Skin of body (tissue), 2 donors: Measurements from ENCODE around the gene GLYATL3. TPM values are rescaled to one million over a fixed set of nuclear protein-coding genes. Genes with fewer than 3 reads are reported as not detected.

ENCODE experiments used
- DNase-seq: peaks from one replicate; lab custom pipeline; 2025; lab: John Stamatoyannopoulos, UW
- total RNA-seq: library from RNA; depleted of rRNA; stranded (reverse); fragments of >200 nt; gene quantifications from one replicate; pipeline ENCODE4 v1.2.3, GENCODE V29; 2014

Gene GLYATL3
- total RNA-seq, 1 donor from 2014 or later, result 0.39 TPM

DNA sequence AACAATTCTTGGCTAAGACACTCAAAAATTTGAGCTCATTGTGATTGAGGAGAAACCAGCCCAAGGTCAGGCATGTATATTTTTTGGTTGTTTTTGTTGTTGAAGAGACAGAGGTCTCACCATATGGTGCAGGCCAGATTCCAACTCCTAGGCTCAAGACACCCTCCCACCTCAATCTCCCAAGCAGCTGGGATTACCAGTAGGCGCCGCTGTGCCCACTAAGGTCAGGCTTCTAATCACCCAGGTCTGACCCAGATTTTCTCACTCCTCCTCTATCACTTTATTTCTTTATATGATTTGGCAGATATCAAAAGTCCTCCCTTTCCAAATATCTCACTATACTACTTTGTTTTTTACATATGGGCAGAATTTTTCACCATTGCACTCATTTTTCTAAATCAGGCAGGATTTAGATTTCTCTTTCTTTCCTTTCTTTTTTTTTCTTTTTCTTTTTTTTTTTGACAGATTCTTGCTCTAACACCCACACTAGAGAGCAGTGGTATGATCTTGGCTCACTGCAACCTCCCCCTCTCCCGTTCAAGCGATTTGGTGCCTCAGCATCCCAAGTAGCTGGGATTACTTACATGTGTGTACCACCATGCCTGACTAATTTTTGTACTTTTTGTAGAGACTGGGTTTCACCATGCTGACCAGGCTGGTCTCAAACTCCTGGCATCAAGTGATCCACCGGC, 49.0 kb downstream of the GLYATL3 start:
- DNase-seq, result no peak

DNA sequence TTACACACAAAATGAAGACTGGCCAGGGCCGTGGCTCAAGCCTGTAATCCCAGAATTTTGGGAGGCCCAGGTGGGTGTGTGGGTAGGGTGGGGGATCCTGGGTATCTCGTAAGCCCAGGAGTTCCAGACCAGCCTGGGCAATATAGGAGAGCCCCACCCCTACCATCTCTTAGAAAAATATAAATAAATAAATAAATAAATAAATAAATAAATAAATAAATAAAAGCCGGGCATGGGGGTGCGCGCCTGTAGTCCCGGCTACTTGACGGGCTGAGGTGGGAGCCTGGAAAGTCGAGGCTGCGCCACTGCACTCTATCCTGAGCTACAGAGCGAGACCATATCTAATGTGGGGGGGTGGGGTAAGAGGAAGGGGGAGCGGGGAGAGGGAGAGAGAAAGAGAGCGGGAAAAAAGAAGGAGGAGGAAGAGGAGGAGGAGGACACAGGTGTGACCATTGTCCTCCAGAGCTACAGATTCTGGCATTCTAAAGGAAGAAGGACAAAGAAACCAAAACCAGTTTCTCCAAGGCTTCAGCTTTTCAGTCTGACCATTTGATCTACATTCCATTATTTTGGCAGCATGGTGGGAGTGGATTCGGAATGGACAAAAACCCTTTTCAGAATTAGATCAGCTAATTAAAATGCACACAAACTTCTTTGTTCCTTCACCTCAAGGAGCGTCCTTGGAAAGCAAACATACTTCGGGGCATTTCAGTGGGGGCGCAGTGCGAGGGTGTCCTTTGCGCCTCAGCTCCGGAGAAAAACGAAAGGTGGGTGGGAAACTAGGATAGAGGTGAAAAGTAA, 50.2 kb downstream of the GLYATL3 start:
- DNase-seq, result no peak

DNA sequence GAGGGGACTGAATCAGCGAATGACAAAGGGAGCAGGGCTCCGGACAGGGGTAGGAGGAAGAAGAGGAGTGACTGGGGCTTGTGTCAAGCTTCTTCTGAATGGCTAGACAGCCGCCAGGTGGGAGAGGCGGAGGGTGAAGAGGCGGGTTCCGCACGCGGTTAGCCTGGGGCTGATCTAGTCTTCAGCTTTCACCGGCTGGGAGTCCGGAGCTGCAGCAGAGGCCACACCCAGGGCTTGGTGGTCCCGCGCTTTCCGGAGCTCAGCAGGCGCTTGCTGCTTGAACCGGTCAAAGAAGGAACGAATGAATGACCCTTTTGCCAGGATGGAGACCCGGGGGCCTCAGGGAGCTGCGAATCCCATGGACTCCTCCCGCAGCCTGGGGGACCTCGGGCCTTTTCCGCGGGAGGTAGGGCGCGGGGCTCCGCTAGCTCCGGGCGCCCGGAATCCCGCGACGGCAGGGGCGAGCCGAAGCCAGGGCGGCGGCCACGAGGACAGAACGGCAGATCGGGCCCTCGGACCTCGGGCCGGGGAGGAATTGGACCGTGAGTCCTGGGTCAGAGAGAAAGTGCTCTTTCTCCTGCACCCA, 50.9 kb downstream of the GLYATL3 start, which contains the start of gene C6orf141:
TSS of gene C6orf141 (plus strand) at position 177 of the 586 bp plus-strand sequence. CDS start at position 302, 125 bp downstream.
- DNase-seq, result no peak

DNA sequence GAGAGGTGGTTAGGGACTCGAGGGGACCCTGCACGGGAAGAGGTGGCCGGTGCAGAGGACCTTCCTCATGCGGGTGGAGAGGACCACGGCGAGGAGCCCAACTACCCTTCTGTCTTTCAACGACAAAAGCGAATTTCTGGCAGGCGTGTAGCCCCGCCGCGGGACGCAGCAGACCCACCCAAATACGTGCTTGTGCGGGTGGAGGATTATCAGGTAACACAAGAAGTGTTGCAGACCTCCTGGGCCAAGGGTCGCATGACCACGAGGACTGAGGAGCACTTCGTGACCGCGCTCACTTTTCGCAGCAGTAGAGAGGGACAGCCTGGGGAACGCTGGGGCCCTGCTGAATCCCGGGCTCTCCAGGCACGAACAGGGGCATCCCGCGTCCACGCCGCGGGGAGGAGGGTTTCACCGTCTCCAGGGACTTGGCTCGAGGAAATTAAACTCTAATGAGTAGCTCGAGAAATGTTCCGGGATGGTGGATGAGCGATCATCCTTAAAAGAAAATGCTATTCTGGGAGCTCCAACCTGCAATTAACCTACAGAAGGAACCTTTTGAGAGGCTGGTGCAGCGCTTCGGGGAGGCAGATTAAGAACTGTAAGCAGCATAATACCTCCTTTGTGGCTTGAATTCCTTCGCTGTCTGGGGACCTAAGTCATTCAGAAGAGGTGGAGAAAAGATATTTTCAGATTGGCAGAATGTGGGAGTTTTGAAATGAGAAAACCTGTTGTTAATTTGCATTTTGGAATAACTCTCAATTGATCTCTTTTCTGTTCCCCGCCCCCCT, 51.5 kb downstream of the GLYATL3 start:
- no peak for DNase-seq

DNA sequence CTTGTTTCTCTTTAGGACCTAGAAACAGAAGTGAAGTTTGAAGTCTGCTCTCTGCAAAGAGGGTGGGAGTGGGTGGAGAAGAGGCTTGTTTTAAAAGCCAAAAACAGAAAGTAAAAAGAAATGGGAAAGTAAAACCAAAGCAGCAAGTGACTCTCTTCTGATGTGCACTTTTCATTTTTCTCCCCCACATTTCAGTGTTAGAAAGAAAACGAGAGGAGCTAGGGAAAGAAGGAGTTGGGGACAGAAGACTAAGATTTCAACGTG, 52.1 kb downstream of the GLYATL3 start:
- DNase-seq, result no peak

DNA sequence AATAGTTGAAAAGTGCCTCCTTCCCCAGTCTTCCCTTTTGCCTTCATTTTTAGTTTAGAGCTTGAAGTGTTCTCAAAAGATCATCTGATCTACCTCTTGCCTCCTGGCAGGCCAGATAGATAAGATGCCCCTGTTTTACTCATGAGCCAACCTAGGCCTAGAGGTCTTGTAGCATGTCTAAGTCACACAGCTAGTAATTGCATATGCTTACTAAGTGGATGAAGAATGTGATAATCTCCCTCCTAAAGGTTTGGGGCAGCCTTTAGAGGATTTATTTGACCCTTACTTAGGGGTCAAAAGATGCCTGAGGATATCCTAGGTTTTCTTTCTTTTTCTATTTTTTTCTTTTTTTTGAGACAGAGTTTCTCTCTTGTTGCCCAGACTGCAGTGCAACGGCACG, 52.9 kb downstream of the GLYATL3 start:
- no peak for DNase-seq

DNA sequence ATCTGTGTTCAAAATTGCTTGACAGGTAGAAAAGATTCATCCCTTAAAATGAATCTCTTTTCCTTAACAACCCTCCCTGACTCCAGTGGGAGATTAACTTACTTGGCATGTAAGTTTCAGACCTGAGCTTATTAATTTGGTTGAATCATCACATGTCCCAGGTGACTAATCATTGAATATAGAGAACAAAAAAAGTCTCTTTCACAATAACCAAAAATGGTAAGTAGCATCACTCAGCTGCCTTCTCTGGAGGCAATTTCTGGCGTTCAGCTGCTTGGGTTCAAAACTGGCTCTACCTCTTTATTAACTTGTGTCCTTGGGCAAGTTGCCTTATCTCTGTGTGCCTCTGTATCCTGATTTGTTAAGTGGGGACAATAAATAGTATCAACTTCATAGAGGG, 53.7 kb downstream of the GLYATL3 start:
- no peak for DNase-seq

DNA sequence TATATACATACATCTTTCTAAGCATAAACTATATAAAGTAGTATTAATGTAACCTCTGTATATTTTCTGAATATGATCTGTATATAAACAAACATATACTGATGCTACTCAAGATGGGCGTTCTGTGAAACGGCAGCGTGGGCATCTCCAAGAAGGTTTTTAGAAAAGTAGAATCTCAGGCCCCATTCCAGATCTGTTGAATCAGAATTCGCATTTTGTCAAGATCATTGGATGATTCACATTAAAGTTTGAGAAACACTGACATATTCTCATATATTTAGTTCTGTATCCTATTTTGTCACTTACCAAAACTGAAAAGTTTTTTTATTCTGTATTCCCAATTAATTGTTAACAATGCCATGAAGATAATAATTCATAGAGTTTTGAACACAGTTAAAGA, 56.2 kb downstream of the GLYATL3 start:
- DNase-seq, result no peak

DNA sequence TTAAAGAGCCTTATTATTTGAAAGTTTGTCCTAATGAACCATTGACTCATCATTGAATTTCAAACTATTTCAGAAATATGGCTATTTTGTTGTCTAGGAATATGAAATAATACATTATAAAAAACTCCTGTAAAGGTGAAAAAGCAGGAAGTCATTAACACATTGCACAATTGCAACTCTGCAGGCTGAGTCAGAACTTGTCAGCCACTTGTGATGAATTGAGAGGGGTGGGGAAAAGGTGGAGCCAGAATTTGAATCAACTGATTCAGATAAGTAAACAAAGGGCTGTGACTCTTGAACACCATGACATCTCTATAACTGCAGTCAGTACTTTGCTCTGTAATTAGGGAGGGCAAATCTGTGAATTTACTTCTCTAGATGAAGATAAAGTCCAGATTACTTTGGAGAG, 56.7 kb downstream of the GLYATL3 start:
- DNase-seq, result no peak

DNA sequence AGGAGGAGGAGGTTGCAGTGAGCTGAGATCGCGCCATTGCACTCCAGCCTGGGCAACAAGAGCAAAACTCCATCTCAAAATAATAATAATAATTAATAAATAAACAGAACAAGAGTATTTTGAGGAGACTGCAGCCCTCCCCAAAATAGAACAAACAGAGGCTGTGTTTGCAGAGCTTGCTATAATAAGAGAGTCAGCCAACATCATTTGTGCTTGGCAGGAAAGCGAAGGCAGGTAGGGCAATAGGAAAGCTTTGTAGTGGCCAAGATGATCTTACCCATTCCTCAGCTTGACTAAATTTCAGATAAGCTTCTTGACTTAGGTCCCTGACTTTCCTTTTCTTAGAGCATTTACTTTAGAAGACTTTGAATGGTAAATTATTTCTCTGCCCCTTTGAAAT, 57.5 kb downstream of the GLYATL3 start:
- DNase-seq, result no peak

DNA sequence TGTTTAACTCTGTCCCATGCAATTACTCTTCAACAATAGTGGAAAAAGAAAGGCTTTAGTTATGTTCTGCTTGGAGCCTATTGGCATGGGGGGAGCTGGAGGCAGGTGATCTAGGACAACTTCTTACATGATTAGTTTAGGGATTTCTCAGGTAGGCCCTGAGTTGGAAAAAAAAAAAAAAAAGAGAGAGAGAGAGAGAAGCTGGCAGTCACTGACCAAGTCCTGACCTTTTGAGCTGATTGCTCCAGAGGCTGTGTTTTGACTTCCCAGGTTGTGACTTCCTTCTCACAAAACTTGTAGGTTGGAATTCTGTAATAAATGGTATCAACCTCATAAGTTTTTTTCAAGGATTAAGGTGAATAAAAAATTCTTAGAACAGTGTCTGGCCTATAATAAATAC, 58.5 kb downstream of the GLYATL3 start:
- DNase-seq, result no peak

DNA sequence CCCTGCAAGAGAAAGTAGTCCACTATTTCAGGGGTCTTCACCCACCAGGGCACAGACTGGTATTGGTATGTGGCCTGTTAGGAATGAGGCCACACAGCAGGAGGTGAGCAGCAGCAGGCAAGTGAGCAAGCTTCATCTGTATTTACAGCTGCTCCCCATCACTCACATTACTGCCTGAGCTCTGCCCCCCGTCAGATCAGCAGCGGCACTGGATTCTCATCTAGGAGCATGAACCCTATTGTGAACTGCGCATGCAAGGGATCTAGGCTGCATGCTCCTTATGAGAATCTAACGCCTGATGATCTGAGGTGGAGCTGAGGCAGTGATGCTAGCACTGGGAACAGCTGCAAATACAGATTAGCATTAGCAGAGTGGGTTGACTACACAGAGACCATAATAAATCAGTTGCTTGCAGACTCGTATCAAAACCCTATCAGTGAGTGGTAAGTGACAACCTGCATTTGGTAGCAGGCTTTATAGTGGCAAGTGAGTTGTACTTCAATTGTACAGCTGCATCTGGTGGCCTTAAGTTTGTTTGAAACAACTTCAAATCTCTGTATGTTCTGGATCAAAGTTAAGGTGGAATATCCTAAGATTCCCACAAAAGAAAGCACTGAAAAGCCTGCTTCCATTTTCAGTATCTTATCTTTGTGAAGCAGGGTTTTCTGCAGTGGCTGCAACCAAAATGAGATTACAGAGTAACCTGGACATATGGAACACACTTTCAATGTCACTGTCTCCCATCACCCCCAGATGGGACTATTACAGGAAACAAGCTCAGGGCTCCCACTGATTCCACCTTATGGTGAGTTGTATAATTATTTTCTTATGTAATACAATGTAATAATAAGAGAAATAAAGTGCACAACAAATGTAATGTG, 63.5 kb downstream of the GLYATL3 start:
- DNase-seq, result no peak

DNA sequence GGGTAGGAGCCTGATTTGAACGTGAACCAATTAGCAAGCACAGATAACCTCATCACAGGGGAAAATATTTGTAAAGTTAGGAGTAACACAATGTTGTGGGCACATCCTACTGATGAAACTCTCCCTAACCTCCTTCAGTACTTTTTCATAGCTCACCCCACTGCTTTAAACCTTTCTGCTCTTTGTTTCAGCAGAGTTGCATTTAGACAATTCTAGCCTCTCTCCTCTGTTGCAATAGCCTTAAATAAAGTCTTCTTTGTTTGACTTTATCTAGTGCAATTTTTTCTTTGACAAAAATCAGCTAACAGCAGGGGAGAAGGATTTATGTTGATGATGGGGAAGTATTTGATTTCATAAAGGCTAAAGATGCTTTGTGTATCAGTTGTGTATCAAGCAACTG, 64.8 kb downstream of the GLYATL3 start:
- DNase-seq, result no peak

DNA sequence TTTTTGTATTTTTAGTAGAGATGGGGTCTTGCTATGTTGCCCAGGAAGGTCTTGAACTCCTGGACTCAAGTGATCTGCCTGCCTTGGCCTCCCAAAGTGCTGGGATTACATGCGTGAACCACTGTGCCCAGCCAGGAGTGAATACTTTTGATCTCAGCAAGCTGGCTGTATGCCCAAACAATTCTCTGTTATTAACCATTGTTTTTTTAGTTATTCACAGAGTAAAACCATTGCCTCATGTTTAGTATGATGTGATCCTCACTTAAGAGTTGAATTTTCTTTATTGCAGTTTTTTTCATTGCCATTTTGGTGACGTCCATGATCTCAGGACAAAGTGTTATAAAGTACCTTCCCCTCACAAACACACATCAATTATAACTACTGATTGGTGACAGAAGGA, 65.5 kb downstream of the GLYATL3 start:
- DNase-seq, result no peak

DNA sequence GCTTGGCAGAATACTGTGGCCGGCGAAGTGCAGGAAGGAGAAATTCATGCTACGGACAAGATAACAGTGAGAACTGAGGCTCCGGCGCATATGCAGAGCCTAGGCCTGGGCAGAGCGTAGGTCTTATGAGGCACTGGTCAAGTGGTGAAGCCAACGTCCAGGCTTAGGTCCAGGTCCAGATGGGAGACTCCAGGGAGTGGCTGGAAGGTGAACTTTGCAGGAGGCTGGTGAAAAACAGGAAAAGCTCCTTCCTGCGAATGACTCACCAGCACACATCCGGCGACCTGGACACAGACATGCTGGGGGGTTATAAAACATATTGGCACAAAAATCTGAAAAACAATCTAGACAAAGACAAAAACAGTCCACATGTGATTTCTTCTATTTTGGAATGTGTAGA, 66.1 kb downstream of the GLYATL3 start:
- no peak for DNase-seq

DNA sequence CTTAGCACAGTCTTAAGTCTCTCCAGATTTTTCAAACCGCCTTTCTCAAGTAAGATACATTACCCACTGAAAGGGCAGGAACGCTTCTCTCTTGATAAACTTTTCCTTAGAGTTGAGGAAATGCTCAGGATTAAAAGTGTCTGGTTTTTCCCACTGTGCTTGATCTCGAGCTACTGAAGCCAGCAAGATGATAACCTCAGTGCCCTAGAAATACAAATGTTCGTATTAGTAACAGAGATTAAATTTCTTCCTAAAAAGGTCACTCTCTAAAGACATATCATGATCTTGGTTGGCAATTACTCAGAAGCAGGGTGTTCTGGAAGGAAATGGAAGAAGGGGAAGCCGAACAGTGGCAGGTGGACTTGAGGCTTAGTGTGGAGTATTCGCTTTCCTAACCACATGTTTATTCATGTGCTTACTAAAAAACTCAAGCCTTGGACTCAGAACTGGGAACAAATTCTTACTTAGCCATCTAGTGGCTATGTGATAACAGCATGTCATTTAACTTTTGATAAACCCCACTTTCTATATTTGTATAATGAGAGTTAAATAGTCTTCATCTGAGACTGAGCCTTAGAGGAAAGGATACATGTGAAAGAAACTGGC, 70.9 kb downstream of the GLYATL3 start:
- no peak for DNase-seq

DNA sequence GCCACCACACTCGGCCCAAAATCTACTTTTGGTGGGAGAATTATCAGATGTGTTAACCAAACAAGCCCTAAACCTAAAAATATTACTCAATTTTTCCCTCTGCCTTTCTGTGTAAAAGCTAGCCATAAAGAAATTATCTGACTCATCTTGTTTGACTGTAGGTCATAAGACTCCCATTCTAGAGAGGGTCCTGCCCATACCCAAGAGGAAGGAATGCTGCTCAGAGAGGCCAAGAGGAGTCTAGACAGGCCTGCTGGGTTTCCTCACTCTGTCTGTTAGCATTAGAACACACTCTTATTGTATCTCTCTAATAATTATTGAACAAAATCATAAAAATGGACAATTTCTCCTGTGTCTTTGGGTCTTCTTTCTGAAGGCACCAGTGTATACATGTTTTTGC, 76.9 kb downstream of the GLYATL3 start:
- DNase-seq, result no peak
